ENCODE measurements around the gene ERC1.
A peak's percentile ranks its signal among the peaks of the same experiment; 100 is the strongest.

DNA sequence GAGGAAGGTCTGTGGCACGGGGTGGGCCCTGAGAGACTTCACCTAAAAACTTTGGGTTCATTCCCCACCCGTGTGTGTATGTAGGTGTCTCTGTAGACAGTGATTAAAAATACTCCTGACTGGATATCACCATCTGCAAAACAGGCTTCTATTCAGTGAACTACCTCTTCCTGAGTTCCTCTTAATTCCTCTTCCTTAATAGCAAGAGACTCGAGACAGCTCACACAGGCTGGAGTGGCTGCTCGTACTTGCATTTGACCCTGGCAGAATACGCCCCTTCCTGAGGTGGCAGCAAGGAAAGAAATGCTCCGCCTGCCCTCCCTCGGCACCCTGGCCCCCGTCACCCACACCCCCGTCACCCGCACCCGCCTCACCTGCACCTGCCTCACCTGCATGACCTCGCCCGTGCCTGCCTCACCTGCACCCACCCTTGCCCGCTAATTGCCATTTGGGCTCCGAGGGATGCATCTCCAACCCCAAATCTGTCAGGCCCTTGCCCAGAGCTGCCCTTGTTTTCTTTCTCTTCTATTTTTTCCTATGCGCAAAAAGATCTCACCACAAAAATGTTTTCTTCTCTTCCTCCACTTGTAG is 513.4 kb downstream of the ERC1 start:
- TF ChIP-seq, protein P1, sequence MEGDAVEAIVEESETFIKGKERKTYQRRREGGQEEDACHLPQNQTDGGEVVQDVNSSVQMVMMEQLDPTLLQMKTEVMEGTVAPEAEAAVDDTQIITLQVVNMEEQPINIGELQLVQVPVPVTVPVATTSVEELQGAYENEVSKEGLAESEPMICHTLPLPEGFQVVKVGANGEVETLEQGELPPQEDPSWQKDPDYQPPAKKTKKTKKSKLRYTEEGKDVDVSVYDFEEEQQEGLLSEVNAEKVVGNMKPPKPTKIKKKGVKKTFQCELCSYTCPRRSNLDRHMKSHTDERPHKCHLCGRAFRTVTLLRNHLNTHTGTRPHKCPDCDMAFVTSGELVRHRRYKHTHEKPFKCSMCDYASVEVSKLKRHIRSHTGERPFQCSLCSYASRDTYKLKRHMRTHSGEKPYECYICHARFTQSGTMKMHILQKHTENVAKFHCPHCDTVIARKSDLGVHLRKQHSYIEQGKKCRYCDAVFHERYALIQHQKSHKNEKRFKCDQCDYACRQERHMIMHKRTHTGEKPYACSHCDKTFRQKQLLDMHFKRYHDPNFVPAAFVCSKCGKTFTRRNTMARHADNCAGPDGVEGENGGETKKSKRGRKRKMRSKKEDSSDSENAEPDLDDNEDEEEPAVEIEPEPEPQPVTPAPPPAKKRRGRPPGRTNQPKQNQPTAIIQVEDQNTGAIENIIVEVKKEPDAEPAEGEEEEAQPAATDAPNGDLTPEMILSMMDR (IDR thresholded peaks at IDR 0.05; ENCODE audit: low read depth, low read length, poor library complexity, severe bottlenecking): no peak
- TF ChIP-seq EZH2phosphoT487 (IDR thresholded peaks at IDR 0.05; ENCODE audit: borderline replicate concordance, low read length): peak; percentile 76; the same call in 1 of the 2 replicates

Data from DOHH2 (cell line).